GM18519 (cell line): ENCODE data around the gene ANKHD1.
"Not testable (repeated sequence)": the region's sequence is repeated elsewhere in the genome, so short reads cannot be mapped to it uniquely, and the experiment has no call there.

Source experiments
- ATAC-seq: cut with Tn5 transposase; IDR thresholded peaks from one replicate; pipeline ENCODE4 v1.9.1; 2021; ENCODE audit warnings: mild to moderate bottlenecking, moderate library complexity; ENCODE audit not compliant: unreplicated experiment, low FRiP score

ANKHD1 gene

DNA sequence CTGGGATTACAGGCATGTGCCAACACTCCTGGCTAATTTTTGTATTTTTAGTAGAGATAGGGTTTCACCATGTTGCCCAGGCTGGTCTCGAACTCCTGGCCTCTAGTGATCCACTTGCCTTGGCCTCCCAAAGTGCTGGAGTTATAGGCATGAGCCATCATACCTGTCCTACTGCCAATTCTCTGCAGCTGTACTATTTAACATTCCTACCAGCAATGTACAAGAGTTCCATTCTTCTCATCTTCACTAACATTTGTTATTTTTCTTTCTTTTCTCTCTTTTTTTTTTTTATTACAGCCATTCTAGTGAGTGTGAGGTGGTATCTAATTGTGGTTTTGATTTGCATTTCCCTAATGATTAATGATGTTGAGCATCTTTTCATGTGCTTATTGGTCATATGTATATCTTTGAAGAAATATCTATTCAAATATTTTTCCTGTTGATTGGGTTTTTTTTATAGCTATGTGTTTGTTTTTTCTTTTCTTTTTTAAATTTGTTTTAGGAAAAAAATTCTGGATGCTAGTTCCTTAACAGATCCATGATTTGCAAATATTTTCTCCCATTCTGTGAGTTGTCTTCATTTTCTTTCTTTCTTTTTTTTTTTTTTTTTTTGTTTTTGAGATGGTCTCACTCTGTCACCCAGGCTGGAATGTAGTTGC lies 17.4 kb downstream of the ANKHD1 start:
- no peak for ATAC-seq

- no peak for ATAC-seq
Measured at GRCh38 chr5:140420226-140420570, 18.6 kb downstream of the ANKHD1 start.

DNA sequence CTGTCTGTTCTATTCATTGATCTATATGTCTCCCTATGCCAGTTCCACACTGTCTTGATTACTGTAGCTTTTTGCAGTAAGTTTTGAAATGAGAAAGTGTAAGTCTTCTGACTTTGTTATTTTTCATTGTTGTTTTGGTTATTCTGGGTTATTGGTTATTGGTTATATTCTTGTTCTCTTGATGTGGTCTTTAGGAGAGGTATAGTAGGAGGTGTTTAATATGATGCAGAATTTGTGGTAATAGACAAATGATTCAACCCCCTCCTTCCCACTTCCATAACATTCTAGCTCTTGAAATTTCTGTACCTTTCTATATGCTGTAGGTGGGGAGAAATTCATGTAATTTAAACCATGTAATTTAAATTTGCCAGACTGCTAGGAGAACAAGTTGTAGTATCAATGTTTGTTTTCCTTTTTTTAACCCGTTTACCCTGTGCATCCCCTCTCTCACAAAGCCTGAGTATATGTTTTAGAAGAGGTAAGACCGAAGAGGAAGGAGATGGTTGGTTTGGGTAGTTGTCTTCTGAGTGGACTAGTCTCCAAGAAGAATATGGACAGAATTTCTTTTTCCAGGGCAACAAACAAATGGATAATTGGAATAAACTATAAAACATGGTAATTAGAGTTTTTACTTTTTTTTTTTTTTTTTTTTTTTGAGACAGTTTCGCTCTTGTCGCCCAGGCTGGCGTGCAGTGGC lies 19.2 kb downstream of the ANKHD1 start:
- ATAC-seq, result no peak

GRCh38 chr5:140421375-140421774 lies 19.7 kb downstream of the ANKHD1 start:
- ATAC-seq, result not testable (repeated sequence)

- no peak for ATAC-seq
Measured at GRCh38 chr5:140423609-140424008, 22.0 kb downstream of the ANKHD1 start.

DNA sequence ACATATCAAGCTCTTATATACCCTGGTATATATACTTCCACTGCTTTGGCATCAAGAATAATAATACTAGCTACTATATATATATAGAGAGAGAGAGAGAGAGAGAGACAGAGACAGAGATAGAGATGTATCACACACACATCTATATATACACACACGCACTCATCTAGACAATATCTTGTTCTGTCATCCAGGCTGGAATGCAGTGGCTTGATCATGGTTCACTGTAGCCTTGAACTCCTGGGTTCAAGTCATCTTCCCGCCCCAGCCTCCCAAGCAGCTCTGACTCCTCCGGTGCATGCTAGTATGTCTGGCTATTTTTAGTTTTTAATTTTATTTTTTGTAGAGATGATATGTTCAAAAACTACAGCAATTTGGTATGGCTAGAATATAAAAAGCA lies 22.5 kb downstream of the ANKHD1 start:
- no peak for ATAC-seq

- ATAC-seq, result not testable (repeated sequence)
Measured at GRCh38 chr5:140427726-140428125, 26.1 kb downstream of the ANKHD1 start.

- no peak for ATAC-seq
Measured at GRCh38 chr5:140429724-140430123, 28.1 kb downstream of the ANKHD1 start.

DNA sequence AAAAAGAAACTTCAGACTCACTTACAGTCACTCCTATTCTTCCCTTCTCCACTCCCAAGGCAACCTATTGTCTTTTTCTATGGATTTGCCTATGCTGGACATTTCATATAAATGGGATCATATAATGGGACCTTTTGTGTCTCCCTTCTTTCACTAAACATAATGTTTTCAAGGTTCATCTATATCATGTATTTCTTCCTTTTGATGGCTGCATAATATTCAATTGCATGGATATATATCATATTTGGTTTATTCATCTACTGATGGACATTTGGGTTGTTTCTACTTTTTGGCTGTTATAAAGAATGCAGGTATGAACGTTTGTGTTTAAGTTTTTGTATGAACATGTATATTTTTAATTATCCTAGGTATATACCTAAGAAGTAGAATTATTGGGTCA lies 30.6 kb downstream of the ANKHD1 start:
- no peak for ATAC-seq

GRCh38 chr5:140432916-140433315 lies 31.3 kb downstream of the ANKHD1 start:
- no peak for ATAC-seq

DNA sequence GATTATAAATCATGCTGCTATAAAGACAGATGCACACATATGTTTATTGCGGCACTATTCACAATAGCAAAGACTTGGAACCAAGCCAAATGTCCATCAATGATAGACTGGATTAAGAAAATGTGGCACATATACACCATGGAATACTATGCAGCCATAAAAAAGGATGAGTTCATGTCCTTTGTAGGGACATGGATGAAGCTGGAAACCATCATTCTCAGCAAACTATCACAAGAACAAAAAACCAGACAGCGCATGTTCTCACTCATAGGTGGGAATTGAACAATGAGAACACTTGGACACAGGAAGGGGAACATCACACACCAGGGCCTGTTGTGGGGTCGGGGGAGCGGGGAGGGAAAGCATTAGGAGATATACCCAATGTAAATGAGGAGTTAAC lies 55.7 kb downstream of the ANKHD1 start:
- not testable (repeated sequence) for ATAC-seq

GRCh38 chr5:140466981-140467742 lies 65.5 kb downstream of the ANKHD1 start:
- no peak for ATAC-seq

- no peak for ATAC-seq
Measured at GRCh38 chr5:140468188-140468587, 66.6 kb downstream of the ANKHD1 start.

DNA sequence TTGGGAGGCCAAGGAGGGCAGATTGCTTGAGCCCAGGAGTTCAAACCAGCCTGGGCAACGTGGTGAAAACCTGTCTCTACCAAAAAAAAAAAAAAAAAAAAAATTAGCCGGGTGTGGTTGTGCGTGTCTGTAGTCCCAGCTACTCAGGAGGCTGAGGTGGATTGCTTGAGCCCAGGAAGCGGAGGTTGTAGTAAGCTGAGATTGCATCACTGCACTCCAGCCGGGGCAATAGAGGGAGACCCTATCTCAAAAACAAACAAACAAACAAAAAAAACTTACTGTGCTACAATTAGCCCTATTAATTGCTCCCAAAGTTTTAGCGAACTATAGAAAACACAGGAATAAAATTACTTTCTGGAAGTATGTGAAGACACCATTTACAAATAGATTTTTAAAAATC lies 67.6 kb downstream of the ANKHD1 start:
- ATAC-seq, result no peak

- ATAC-seq, result no peak
Measured at GRCh38 chr5:140480310-140481014, 78.8 kb downstream of the ANKHD1 start.

DNA sequence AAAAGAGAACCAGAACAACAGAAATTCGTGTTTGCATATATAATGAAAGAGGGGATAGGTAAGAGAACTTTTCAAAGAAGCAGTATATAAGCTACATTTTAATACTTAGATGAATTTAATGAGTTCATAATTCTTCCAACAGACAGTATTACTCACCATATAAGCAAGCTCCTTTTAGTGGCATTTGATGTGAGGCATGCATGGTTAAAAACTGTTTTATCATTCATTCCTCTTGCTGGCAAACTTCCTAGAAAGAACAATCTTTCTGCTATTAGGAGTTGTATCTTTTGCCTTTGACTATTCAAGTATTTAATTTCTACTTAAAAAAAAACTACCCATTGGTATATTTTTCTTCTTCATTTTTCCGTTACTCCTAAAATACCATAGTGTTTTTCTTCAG lies 80.1 kb downstream of the ANKHD1 start:
- ATAC-seq, result no peak

- ATAC-seq, result no peak
Measured at GRCh38 chr5:140483055-140483454, 81.4 kb downstream of the ANKHD1 start.

GRCh38 chr5:140488141-140488540 lies 86.5 kb downstream of the ANKHD1 start:
- not testable (repeated sequence) for ATAC-seq

- no peak for ATAC-seq
Measured at GRCh38 chr5:140488914-140489313, 87.3 kb downstream of the ANKHD1 start.

- no peak for ATAC-seq
Measured at GRCh38 chr5:140497897-140498296, 96.3 kb downstream of the ANKHD1 start.

DNA sequence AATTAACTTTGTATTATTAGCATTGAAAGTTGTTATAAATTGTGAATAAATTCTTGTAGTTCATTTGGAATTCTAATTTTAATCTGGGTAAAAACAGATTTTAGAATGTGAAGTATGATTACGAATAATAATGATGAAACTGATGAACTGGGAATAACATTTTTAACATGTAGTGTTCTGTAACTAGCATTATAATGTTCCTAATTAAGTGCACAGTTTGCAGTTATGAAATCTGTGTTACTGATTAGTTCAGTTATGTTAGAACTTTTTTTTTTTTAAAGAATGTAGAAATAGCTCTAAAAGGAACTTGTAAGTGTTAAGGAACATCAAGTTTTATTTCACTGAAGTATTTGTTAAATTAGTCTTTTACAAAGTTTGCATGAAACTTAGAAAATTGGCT lies 97.0 kb downstream of the ANKHD1 start:
- no peak for ATAC-seq
